HUES6 (cell line): ENCODE data around the gene ADPRHL1.

Source experiments
- H3K27ac ChIP-seq: 2 replicates; pipeline ENCODE4 v1.7.0; 2013; ENCODE audit warnings: low read depth, mild to moderate bottlenecking, low read length, inconsistent platforms
- H3K27me3 ChIP-seq: 2 replicates; pipeline ENCODE4 v1.6.1; 2013; ENCODE audit warnings: low read length; ENCODE audit not compliant: control insufficient read depth, insufficient read depth
- H3K36me3 ChIP-seq: 2 replicates; pipeline ENCODE4 v1.6.1; 2013; ENCODE audit warnings: low read length; ENCODE audit not compliant: control insufficient read depth, insufficient read depth
- H3K4me1 ChIP-seq: 2 replicates; pipeline ENCODE4 v1.6.1; 2013; ENCODE audit warnings: low read length; ENCODE audit not compliant: control insufficient read depth, insufficient read depth
- H3K4me3 ChIP-seq: 2 replicates; pipeline ENCODE4 v1.5.1; 2013; ENCODE audit warnings: low read depth, low read length
- H3K9ac ChIP-seq: one replicate; pipeline ENCODE4 v1.6.1; 2013; ENCODE audit warnings: mild to moderate bottlenecking, low read length
- H3K9me3 ChIP-seq: 2 replicates; pipeline ENCODE4 v1.6.1; 2013; ENCODE audit warnings: low read depth, low read length; ENCODE audit not compliant: control insufficient read depth, insufficient read depth

The ADPRHL1 gene

GRCh38 chr13:113415032-113415431, 38.3 kb downstream of the ADPRHL1 start:
- peaks cover 4% of the 10 kb centered on the region; the same call in 1 of the 2 replicates for H3K27me3 ChIP-seq
- H3K9ac ChIP-seq, result no peak overlapping the region
- no peak overlapping the region for H3K27ac ChIP-seq
- no peaks in the 10 kb centered on the region for H3K36me3 ChIP-seq
- no peaks in the 10 kb centered on the region for H3K9me3 ChIP-seq
- no peak overlapping the region for H3K4me3 ChIP-seq
- peaks cover 3% of the 10 kb centered on the region; the same call in 1 of the 2 replicates for H3K4me1 ChIP-seq

GRCh38 chr13:113414335-113414734, 39.0 kb downstream of the ADPRHL1 start:
- H3K4me3 ChIP-seq, result no peak overlapping the region
- H3K9ac ChIP-seq, result no peak overlapping the region
- no peaks in the 10 kb centered on the region for H3K36me3 ChIP-seq
- no peaks in the 10 kb centered on the region for H3K9me3 ChIP-seq
- peaks cover 4% of the 10 kb centered on the region; the same call in 1 of the 2 replicates for H3K27me3 ChIP-seq
- peaks cover 3% of the 10 kb centered on the region; the same call in 1 of the 2 replicates for H3K4me1 ChIP-seq
- no peak overlapping the region for H3K27ac ChIP-seq

- Histone ChIP-seq H3K9ac (no peak overlapping the region), H3K36me3 (no peaks in the 10 kb centered on the region), H3K4me1 (peaks cover 3% of the 10 kb centered on the region; the same call in 1 of the 2 replicates), H3K9me3 (no peaks in the 10 kb centered on the region), H3K27ac (no peak overlapping the region), H3K27me3 (peaks cover 4% of the 10 kb centered on the region; the same call in 1 of the 2 replicates), H3K4me3 (no peak overlapping the region)
Measured at GRCh38 chr13:113413898-113414282, 39.4 kb downstream of the ADPRHL1 start.

GRCh38 chr13:113413178-113413897, 40.0 kb downstream of the ADPRHL1 start:
- Histone ChIP-seq H3K27me3 (0 out of 2 replicates have a peak, but pooled peaks cover under 1% of the 10 kb centered on the region), H3K36me3 (no peaks in the 10 kb centered on the region), H3K9me3 (no peaks in the 10 kb centered on the region), H3K4me3 (no peak overlapping the region), H3K9ac (no peak overlapping the region), H3K4me1 (peaks cover 3% of the 10 kb centered on the region; the same call in 1 of the 2 replicates), H3K27ac (no peak overlapping the region)

- H3K27me3 ChIP-seq, result no peaks in the 10 kb centered on the region
- no peaks in the 10 kb centered on the region for H3K9me3 ChIP-seq
- no peaks in the 10 kb centered on the region for H3K36me3 ChIP-seq
- no peak overlapping the region for H3K27ac ChIP-seq
- H3K4me3 ChIP-seq, result no peak overlapping the region
- peaks cover 3% of the 10 kb centered on the region; the same call in 1 of the 2 replicates for H3K4me1 ChIP-seq
- no peak overlapping the region for H3K9ac ChIP-seq
Measured at GRCh38 chr13:113412440-113412839, 40.8 kb downstream of the ADPRHL1 start.

- Histone ChIP-seq H3K9me3 (no peaks in the 10 kb centered on the region), H3K27me3 (no peaks in the 10 kb centered on the region), H3K27ac (no peak overlapping the region), H3K36me3 (no peaks in the 10 kb centered on the region), H3K4me3 (no peak overlapping the region), H3K4me1 (peaks cover 3% of the 10 kb centered on the region; the same call in 1 of the 2 replicates), H3K9ac (no peak overlapping the region)
Measured at GRCh38 chr13:113411216-113412023, 41.9 kb downstream of the ADPRHL1 start.

- Histone ChIP-seq H3K9me3 (no peaks in the 10 kb centered on the region), H3K9ac (no peak overlapping the region), H3K27ac (no peak overlapping the region), H3K36me3 (no peaks in the 10 kb centered on the region), H3K27me3 (no peaks in the 10 kb centered on the region), H3K4me1 (peaks cover 3% of the 10 kb centered on the region; the same call in 1 of the 2 replicates), H3K4me3 (no peak overlapping the region)
Measured at GRCh38 chr13:113410472-113411201, 42.7 kb downstream of the ADPRHL1 start.

- H3K9ac ChIP-seq, result no peak overlapping the region
- H3K36me3 ChIP-seq, result no peaks in the 10 kb centered on the region
- H3K4me1 ChIP-seq, result no peaks in the 10 kb centered on the region
- no peak overlapping the region for H3K4me3 ChIP-seq
- H3K27me3 ChIP-seq, result no peaks in the 10 kb centered on the region
- no peak overlapping the region for H3K27ac ChIP-seq
- H3K9me3 ChIP-seq, result no peaks in the 10 kb centered on the region
Measured at GRCh38 chr13:113408562-113408961, 44.7 kb downstream of the ADPRHL1 start.

- no peaks in the 10 kb centered on the region for H3K36me3 ChIP-seq
Measured at GRCh38 chr13:113407531-113408393, 45.5 kb downstream of the ADPRHL1 start.

GRCh38 chr13:113407103-113407530, 46.2 kb downstream of the ADPRHL1 start:
- no peak overlapping the region for H3K9ac ChIP-seq
- no peak overlapping the region for H3K27ac ChIP-seq
- H3K4me3 ChIP-seq, result no peak overlapping the region
- no peaks in the 10 kb centered on the region for H3K36me3 ChIP-seq
- no peaks in the 10 kb centered on the region for H3K9me3 ChIP-seq
- H3K27me3 ChIP-seq, result no peaks in the 10 kb centered on the region
- no peaks in the 10 kb centered on the region for H3K4me1 ChIP-seq

More at GRCh38 chr13:113407531-113408393, 45.5 kb downstream of the ADPRHL1 start:
- Histone ChIP-seq H3K9ac (no peak overlapping the region), H3K4me1 (no peaks in the 10 kb centered on the region), H3K27ac (no peak overlapping the region), H3K27me3 (no peaks in the 10 kb centered on the region), H3K4me3 (no peak overlapping the region), H3K9me3 (no peaks in the 10 kb centered on the region)
